Measurements from ENCODE around the gene TYW5. TPM values are rescaled to one million over a fixed set of nuclear protein-coding genes. Genes with fewer than 3 reads are reported as not detected.
A peak's percentile ranks its signal among the peaks of the same experiment; 100 is the strongest.

The TYW5 gene
- total RNA-seq, 6 experiments from 2014 or later, result 4.0 to 5.8 (median 5.2) TPM

GRCh38 chr2:199933466-199933865, 21.8 kb downstream of the TYW5 start:
- H3K27me3 Mint-ChIP-seq (ENCODE audit: insufficient read depth), result no peaks in the 10 kb centered on the region; the same call in 1 of the 2 replicates
- no peak overlapping the region for H3K27ac Mint-ChIP-seq
- no peak for TF ChIP-seq CTCF (IDR thresholded peaks at IDR 0.05)
- H3K4me3 Mint-ChIP-seq, result no peak overlapping the region
- DNase-seq, result peak; percentile 21
- H3K36me3 Mint-ChIP-seq (ENCODE audit: low read depth), result peaks cover 18% of the 10 kb centered on the region
- H3K9me3 Mint-ChIP-seq, result no peaks in the 10 kb centered on the region
- peaks cover 14% of the 10 kb centered on the region for H3K4me1 Mint-ChIP-seq (ENCODE audit: low read depth)

DNA sequence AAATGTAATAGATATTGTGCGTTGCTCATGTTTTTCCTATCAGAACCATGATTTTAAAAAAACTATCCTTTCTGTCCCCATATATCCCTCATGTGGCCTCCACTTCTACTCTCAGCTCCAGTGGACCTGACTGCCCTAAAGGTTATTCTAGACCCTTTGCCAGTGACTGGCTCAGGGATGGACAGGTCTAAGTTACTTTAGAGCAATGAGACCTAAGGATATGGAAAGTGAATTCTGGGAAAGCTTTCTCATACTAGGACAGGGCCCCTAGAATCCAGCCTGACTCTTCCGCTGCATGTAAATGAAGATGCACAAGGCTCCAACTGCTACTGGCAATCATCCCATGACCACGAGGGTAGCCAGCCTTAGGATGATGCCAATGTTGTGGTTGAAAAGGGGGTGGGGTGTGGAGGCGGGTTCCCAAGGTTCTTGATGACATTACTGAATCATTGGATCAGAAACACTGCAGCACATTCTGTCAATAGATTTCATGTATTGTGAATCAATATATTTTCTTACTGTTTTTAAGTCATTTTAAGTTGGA, 22.9 kb downstream of the TYW5 start:
- no peak for TF ChIP-seq CTCF (IDR thresholded peaks at IDR 0.05)
- DNase-seq, result no peak
- Mint-ChIP-seq H3K36me3 (ENCODE audit: low read depth) (peaks cover 18% of the 10 kb centered on the region), H3K4me1 (ENCODE audit: low read depth) (peaks cover 14% of the 10 kb centered on the region), H3K27me3 (ENCODE audit: insufficient read depth) (no peaks in the 10 kb centered on the region; the same call in 1 of the 2 replicates), H3K9me3 (no peaks in the 10 kb centered on the region), H3K4me3 (no peak overlapping the region), H3K27ac (no peak overlapping the region)

- no peak for TF ChIP-seq CTCF (IDR thresholded peaks at IDR 0.05)
- Mint-ChIP-seq H3K27me3 (ENCODE audit: insufficient read depth) (no peaks in the 10 kb centered on the region; the same call in 1 of the 2 replicates), H3K9me3 (no peaks in the 10 kb centered on the region), H3K4me3 (no peak overlapping the region), H3K4me1 (ENCODE audit: low read depth) (peaks cover 32% of the 10 kb centered on the region), H3K27ac (no peak overlapping the region; the same call in 1 of the 2 replicates), H3K36me3 (ENCODE audit: low read depth) (peaks cover 28% of the 10 kb centered on the region)
- no peak for DNase-seq
Measured at GRCh38 chr2:199929262-199929661, 26.0 kb downstream of the TYW5 start.

DNA sequence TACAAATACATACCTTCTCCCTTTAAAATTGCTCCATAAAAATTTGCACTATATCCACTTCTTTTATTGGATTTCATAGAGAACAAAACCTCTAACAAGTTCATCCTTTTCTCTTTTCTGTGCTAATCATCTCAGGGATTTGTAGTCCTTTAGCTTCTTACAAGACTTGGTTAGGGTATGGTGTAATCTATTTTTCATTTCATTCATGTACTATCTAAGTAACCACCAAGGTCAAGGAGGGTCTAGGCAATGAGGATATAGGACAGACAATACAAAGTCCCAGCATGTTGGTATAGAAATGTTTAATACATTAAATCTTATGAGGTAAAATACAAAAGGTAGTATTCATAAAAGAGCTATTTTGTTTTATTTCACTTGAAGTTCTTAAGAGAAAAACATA, 26.7 kb downstream of the TYW5 start:
- no peak for DNase-seq
- H3K36me3 Mint-ChIP-seq (ENCODE audit: low read depth), result peaks cover 32% of the 10 kb centered on the region
- H3K4me1 Mint-ChIP-seq (ENCODE audit: low read depth), result peaks cover 32% of the 10 kb centered on the region
- H3K27me3 Mint-ChIP-seq (ENCODE audit: insufficient read depth), result no peaks in the 10 kb centered on the region; the same call in 1 of the 2 replicates
- H3K9me3 Mint-ChIP-seq, result no peaks in the 10 kb centered on the region
- no peak overlapping the region for H3K4me3 Mint-ChIP-seq
- no peak overlapping the region for H3K27ac Mint-ChIP-seq
- TF ChIP-seq CTCF (IDR thresholded peaks at IDR 0.05), result no peak

- Mint-ChIP-seq H3K9me3 (no peaks in the 10 kb centered on the region), H3K36me3 (ENCODE audit: low read depth) (peaks cover 32% of the 10 kb centered on the region), H3K27me3 (ENCODE audit: insufficient read depth) (no peaks in the 10 kb centered on the region; the same call in 1 of the 2 replicates), H3K27ac (peak overlapping the region; percentile 40; the same call in 1 of the 2 replicates), H3K4me3 (no peak overlapping the region), H3K4me1 (ENCODE audit: low read depth) (peaks cover 31% of the 10 kb centered on the region)
- DNase-seq, result no peak
- TF ChIP-seq CTCF (IDR thresholded peaks at IDR 0.05), result no peak
Measured at GRCh38 chr2:199928226-199928625, 27.1 kb downstream of the TYW5 start.

All from HFFc6 (cell line).